SK-N-MC (cell line): ENCODE results near the gene ABLIM2.
"Not testable (repeated sequence)": the region's sequence is repeated elsewhere in the genome, so short reads cannot be mapped to it uniquely, and the experiment has no call there.

Experiments
- EZH2 ChIP-seq: fragments of 200-600 bp; sonication (generic); IDR thresholded peaks from one replicate; pipeline ENCODE4 v1.6.1; 2017; ENCODE audit warnings: antibody characterized with exemption
- POLR2AphosphoS5 ChIP-seq: IDR thresholded peaks from 2 replicates; pipeline ENCODE4 v1.6.1; 2012; ENCODE audit warnings: mild to moderate bottlenecking, low read depth, low read length, borderline replicate concordance

- not testable (repeated sequence) for TF ChIP-seq POLR2AphosphoS5, EZH2
Measured at GRCh38 chr4:7918187-7918586, 240.4 kb downstream of the ABLIM2 start.
